Measurements from ENCODE around the gene NDUFAF5.

Gene NDUFAF5

GRCh38 chr20:13824459-13824858 is 39.6 kb downstream of the NDUFAF5 start:
- DNase-seq = no peak

DNA sequence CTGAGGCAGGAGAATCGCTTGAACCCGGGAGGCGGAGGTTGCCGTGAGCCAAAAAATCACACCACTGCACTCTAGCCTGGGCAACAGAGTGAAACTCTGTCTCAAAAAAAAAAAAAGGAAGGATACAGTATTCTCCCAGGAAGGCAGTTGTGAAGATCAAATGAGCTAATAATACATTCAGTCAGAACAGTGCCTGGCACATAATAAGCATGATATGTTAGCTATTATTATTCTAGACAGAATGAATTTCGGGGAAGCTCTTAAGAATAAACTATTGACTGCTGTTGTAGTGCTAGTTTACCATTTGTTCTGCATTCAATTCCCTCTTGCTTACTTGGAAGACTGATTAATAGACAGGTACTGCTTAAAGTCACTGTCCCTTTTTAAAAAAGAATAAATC is 40.6 kb downstream of the NDUFAF5 start:
- DNase-seq = no peak

GRCh38 chr20:13831476-13831875 is 46.6 kb downstream of the NDUFAF5 start:
- no peak for DNase-seq

DNA sequence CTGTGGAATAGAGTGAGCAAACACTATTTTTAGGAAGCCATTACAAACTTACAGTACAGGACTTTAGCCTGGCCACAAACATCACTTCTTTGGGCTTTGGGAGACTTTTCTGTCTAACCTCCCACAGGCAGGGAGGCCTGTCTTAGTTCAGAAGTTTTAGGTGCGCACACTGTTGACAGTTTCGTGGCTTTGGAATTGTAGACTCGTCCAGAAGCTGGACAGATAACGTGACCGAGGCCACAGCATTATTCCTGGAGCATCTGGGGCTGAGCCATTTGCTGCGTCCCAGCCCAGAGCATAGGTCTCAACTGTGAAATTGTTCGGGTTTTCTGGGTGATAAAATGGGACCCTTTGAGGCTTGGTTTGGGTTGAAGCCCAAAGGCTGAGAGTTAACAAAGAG is 53.8 kb downstream of the NDUFAF5 start:
- DNase-seq = no peak

- no peak for DNase-seq
These were observed 54.7 kb downstream of the NDUFAF5 start for GRCh38 chr20:13839421-13840092.

DNA sequence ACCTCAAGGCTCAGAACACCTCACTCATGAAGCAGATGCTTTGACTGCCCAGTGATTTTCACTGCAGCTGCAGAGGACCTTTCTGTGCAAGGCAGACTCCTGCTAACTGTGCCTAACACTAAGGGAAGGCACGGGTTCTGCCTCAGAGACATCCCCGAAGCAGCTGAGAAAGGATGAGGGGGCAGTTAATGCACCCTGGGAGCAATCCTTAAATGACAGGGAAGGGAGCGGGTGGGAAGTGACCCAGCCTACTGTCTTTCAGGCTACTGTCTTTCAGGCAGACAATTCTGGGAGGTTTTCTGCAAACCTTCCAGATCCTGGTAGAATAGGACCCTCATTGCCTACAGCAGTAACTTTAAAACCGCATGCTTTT is 55.3 kb downstream of the NDUFAF5 start:
- DNase-seq = no peak

DNA sequence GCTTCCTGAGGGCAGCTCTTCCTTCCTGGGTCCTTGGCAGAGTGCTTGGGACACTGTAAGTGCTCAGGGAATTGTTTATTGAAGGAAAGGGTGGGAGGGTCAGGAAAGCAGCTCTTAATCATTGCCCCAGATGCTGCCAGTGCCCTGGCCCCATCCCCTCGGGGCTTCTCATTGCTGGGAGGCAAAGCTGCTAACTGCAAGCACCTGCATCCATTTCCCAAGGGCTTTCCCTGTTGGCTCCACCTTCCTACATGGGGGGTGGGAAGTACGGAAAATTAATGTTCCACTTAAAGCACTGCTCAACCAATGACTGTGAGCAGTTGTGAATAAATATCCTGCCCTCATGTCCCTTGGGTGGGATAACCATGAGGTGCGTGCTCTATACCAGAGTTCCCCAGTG is 56.4 kb downstream of the NDUFAF5 start:
- no peak for DNase-seq

DNA sequence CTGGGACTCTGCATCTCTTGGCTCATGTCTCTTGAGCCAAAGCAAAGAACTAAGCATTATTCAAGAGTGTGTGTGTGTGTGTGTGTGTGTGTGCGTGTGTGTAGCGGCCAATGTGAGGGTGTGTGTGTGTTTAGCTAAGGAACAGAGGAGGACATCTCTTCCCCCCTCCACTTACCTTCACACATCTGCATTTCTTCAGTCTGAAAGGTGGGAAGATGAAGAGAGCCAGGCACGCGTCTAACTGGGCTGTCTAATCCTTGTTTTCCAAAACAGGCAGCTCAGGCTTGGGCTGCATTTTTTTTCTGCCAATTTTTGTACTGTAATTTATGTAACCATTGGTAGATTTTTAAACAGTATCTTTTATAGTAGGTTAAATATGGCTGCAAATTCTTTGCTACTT is 59.5 kb downstream of the NDUFAF5 start:
- no peak for DNase-seq

DNA sequence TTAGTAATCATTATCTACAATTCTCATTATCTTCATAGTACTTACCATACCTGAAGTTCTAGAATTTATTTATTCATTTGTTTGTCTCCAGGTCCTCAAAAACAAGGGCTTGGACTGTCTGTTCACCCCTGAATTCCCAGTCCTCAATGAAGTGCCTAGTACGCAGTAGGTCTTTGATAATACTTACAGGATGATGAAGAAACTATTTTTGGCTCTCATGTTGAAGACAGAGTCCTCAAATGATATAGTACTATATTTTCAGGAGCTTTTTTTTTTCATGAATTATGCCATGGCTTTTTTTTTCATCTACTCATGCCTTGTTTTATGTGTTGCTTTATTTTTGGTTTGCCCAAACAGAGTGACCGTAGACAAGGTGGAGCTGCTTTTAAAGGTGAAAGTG is 66.5 kb downstream of the NDUFAF5 start:
- no peak for DNase-seq

- DNase-seq = no peak
These were observed 67.5 kb downstream of the NDUFAF5 start for GRCh38 chr20:13852306-13852705.

- DNase-seq = no peak
These were observed 70.8 kb downstream of the NDUFAF5 start for GRCh38 chr20:13855613-13856012.

- no peak for DNase-seq
These were observed 71.5 kb downstream of the NDUFAF5 start for GRCh38 chr20:13856354-13856753.

DNA sequence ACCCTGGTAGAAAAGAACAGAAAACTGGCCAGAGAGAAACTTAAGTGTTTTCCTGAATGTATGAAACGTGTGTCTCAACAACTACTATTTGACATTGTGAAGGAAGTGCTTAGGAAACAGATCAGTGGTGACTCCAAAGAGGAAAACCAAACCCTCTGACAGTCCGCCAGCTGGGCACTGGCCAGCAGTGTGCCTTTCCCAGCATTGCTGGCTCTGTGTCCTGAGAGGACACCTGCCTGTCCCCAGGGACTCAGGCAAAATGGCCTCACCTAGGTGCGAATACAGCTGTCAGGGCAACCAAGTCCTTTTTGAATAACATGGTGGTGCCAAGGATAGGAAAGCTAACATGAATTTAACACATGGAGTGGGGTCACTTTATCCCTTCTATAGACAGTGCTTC is 72.5 kb downstream of the NDUFAF5 start:
- peak; percentile 93 for DNase-seq

DNA sequence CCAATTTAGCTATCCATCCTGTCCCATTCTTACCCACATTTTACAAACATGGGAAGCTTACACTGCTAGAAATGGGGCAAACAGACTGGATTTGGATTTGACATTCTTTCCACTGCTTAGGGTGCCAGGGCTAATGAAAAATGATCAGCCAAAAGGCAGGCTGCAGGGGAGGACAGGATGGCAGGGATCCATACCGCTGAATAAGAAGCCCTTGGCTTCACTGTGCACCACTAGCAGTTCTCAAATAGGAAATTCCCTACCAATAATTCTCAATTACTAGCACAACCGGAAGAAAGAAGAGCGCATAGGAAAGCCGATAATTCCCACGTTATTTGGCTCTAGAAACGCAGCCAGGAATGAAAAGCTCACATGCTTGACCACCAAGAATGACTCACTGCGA is 73.1 kb downstream of the NDUFAF5 start:
- no peak for DNase-seq

GRCh38 chr20:13858439-13858838 is 73.6 kb downstream of the NDUFAF5 start:
- no peak for DNase-seq

- DNase-seq = no peak
These were observed 74.0 kb downstream of the NDUFAF5 start for GRCh38 chr20:13858871-13859270.

- DNase-seq = no peak
These were observed 77.4 kb downstream of the NDUFAF5 start for GRCh38 chr20:13862245-13862644.

DNA sequence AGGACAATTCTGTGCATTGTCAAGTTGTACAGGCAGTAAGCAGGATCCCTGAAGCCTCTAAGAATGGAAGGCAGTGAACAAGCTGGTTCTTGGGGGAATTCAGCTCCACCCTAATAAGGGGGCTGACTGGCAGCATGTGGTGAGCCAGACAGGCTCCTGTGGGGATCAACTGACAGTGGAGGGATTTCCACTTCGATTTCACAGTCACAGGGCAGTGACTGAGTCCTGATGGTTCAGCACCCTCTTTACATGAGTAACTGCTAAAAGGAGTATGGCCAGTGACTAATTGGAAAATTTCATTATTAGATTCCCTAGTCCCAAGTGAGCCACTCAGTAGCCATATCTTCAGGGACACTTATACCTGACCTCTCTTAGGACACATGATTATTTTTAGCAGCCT is 78.4 kb downstream of the NDUFAF5 start:
- DNase-seq = no peak

DNA sequence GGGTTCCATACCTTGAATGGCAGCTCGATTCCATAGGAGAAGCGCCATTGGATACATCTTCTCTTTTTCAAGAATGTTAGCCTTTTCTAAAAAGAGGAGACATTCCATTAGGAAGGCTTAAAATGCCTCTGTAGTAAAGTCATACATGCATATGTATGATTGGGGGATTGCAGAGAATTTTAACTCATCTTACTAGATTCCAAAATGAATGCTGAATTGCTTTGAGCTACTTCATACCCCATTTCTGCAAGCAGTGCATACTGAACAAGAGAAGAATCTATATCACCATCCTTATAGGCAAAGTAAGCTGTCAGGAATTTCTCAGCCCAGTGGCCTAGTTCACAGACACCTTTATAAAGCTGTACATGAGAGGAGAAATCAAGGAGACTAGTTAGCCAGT is 80.3 kb downstream of the NDUFAF5 start:
- no peak for DNase-seq

GRCh38 chr20:13865791-13866351 is 81.0 kb downstream of the NDUFAF5 start:
- DNase-seq = peak; percentile 13

- no peak for DNase-seq
These were observed 83.5 kb downstream of the NDUFAF5 start for GRCh38 chr20:13868331-13868730.

DNA sequence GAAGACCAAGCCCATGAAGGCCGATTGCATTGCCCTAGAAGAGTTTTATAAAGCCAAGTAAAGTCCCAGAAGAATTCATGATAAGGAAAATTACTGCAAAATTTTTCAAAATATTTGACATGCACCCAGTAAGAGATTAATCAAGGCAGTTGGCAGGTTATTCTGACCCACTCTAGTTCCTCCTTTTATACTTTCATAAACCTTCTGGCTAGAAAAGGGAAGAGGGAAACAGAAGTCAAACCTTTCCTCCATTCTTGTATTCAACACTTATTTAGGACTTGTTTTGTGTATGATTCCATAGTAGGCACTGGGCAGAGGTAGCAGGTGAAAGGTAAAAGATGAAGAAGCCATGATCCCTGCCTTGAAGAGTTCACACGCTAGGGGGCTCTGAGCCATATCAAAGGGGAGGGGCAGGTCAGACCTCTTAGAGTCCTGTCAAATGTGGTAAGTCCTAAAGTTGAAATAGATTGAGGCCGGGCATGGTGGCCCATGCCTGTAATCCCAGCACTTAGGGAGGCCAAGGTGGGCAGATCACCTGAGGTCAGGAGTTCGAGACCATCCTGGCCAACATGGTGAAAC is 85.4 kb downstream of the NDUFAF5 start:
- DNase-seq = no peak

All from NCI-H2029 (cell line).